Psoas muscle (tissue), 8 donors: ENCODE results near the gene SPIB. TPM values are rescaled to one million over a fixed set of nuclear protein-coding genes. Genes with fewer than 3 reads are reported as not detected.

ENCODE experiments used
- ATAC-seq, 4 donors: fragments of 200-7000 bp; cut with Tn5 transposase; one replicate each; pipeline ENCODE4 v1.9.1; 2020; ENCODE audit warnings: moderate library complexity in 3 of 4, mild to moderate bottlenecking in 2 of 4
- DNase-seq, 2 donors: peaks; one replicate each; pipeline ENCODE4 v3.0.0-alpha.2; 2020
- H3K27ac ChIP-seq: fragments of 200-600 bp; one replicate; pipeline ENCODE4 v1.8.0; 2022
- H3K27me3 ChIP-seq, 3 donors: fragments of 200-600 bp in 1 of 3; one replicate each; pipeline versions ENCODE4 v1.6.1 to v1.8.0; 2013 to 2022; ENCODE audit warnings: low read length in 2 of 3, mild to moderate bottlenecking in 2 of 3, moderate library complexity in 1 of 3; ENCODE audit not compliant: insufficient read depth in 3 of 3
- H3K36me3 ChIP-seq, 2 donors: fragments of 200-600 bp in 1 of 2; one replicate each; pipeline versions ENCODE4 v1.6.1 to v1.8.0; 2013 to 2022; ENCODE audit warnings: low read depth in 1 of 2, mild to moderate bottlenecking in 1 of 2, moderate library complexity in 1 of 2; ENCODE audit not compliant: insufficient read depth in 1 of 2
- H3K4me1 ChIP-seq: fragments of 200-600 bp; one replicate; pipeline ENCODE4 v1.8.0; 2022
- H3K4me3 ChIP-seq: fragments of 200-600 bp; one replicate; pipeline ENCODE4 v1.8.0; 2022; ENCODE audit warnings: mild to moderate bottlenecking
- H3K9me3 ChIP-seq: fragments of 200-600 bp; one replicate; pipeline ENCODE4 v1.8.0; 2022
- WGBS, 3 donors: extraction: QIAGEN DNeasy Blood & Tissue Kit; methylation state at CpG; one replicate each; pipeline versions ENCODE4 v1.1.6 to v1.1.7; 2013; 5-methylcytosine and 5-hydroxymethylcytosine counted together
- intact Hi-C, 2 donors: fragments of 100-400 bp; cut with DNase I; formaldehyde crosslinking; loops; one replicate each; pipeline versions ENCODE4 v1.11.0 to v1.14.2; 2022
- polyA plus RNA-seq, 3 donors: library from polyadenylated mRNA; stranded (reverse); fragments of 200-250 nt; gene quantifications; one replicate each; pipeline ENCODE4 v1.2.3, GENCODE V29; 2013
- total RNA-seq, 4 donors: library from RNA; stranded (reverse); fragmentation: NEBNext Ultra II Directional in 2 of 4; extraction: Animal tissue kit (Norgen Biotek cat#: 25700) in 2 of 4; gene quantifications; one replicate each; pipeline versions ENCODE4 v1.2.1 to v1.2.4, GENCODE V29; 2021 to 2023
- TF ChIP-seq, protein P1 (sequence below): fragments of 200-600 bp; IDR thresholded peaks from one replicate; pipeline ENCODE4 v1.8.0; 2022; ENCODE audit warnings: antibody characterized with exemption
- donor health status: healthy with polysubstance abuse.
- donor health status: DM: no; HTN: no; CAD: no; lungs with moderate emphysema.
- donor health status: Bipolar disorder and iron deficiency.
- donor health status: healthy.
- donor health status: DM: yes; HTN: yes; CAD: no.
- donor health status: DM: no; HTN: no; CAD: no.
- donor health status: DM: no; HTN: no; CAD: no.
- donor health status: DM: yes; HTN: yes; CAD: no.

Gene SPIB
- total and polyA plus RNA-seq, 7 donors = 0.05 to 0.44 (median 0.11) TPM; not detected in 2

DNA sequence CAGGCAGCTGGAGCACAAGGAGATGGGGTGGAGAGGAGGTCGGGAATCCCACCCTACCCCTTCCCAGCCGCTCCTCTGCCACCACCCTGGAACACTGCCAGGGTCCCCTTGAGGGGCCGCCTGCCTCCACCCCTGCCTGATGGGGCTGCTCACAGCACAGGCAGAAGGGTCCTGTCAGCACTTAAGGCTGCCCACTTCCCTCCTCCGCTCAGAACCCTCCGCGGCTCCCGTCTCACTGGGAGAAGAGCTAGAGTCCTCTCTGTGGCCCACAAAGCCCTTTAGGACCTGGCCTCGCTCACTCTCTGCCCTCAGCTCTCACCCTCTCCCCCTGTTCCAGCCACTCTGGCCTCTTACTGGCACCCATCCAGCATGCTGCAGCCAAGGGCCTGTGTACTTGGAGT is 38.0 kb upstream of the SPIB start:
- intact Hi-C loops = no loop called here
- DNase-seq (no peak), ATAC-seq (no peak)
- WGBS, 3 donors = 69 to 81% (median 71%) methylated on average over 8 of the region's 8 CpGs
- H3K36me3 ChIP-seq = peaks cover 0 to 60% of the 10 kb centered on the region in 2 donors
- H3K27ac ChIP-seq = no peak overlapping the region
- H3K4me1 ChIP-seq = peaks cover 11% of the 10 kb centered on the region
- no peak overlapping the region for H3K4me3 ChIP-seq
- H3K9me3 ChIP-seq = no peaks in the 10 kb centered on the region
- no peaks in the 10 kb centered on the region for H3K27me3 ChIP-seq
- TF ChIP-seq, protein P1, sequence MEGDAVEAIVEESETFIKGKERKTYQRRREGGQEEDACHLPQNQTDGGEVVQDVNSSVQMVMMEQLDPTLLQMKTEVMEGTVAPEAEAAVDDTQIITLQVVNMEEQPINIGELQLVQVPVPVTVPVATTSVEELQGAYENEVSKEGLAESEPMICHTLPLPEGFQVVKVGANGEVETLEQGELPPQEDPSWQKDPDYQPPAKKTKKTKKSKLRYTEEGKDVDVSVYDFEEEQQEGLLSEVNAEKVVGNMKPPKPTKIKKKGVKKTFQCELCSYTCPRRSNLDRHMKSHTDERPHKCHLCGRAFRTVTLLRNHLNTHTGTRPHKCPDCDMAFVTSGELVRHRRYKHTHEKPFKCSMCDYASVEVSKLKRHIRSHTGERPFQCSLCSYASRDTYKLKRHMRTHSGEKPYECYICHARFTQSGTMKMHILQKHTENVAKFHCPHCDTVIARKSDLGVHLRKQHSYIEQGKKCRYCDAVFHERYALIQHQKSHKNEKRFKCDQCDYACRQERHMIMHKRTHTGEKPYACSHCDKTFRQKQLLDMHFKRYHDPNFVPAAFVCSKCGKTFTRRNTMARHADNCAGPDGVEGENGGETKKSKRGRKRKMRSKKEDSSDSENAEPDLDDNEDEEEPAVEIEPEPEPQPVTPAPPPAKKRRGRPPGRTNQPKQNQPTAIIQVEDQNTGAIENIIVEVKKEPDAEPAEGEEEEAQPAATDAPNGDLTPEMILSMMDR = no peak

DNA sequence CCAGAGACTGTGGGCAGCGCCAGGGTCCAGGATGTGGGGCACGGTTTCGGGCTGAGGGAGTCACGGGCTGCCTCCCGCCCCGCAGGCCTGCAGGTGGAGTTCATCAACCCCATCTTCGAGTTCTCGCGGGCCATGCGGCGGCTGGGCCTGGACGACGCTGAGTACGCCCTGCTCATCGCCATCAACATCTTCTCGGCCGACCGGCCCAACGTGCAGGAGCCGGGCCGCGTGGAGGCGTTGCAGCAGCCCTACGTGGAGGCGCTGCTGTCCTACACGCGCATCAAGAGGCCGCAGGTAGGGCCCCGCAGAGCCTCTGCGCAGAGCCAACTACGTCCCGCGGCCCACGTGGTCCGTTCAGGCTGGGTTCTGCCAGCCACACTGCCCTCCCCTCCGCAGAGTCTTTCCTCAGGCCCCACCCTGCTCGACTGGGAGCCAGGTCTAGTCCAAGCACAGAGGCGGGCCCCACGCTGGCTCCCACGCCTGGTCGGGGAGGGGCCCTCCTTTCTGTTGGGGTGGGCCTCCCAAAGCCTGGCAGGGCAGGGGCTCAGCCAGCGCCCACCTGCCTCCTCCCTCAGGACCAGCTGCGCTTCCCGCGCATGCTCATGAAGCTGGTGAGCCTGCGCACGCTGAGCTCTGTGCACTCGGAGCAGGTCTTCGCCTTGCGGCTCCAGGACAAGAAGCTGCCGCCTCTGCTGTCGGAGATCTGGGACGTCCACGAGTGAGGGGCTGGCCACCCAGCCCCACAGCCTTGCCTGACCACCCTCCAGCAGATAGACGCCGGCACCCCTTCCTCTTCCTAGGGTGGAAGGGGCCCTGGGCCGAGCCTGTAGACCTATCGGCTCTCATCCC is 36.6 kb upstream of the SPIB start:
- DNase-seq = no peak
- 87 to 92% (median 88%) methylated on average over 52 to 58 of the region's 58 CpGs for WGBS, 3 donors
- intact Hi-C loops = no loop called here

DNA sequence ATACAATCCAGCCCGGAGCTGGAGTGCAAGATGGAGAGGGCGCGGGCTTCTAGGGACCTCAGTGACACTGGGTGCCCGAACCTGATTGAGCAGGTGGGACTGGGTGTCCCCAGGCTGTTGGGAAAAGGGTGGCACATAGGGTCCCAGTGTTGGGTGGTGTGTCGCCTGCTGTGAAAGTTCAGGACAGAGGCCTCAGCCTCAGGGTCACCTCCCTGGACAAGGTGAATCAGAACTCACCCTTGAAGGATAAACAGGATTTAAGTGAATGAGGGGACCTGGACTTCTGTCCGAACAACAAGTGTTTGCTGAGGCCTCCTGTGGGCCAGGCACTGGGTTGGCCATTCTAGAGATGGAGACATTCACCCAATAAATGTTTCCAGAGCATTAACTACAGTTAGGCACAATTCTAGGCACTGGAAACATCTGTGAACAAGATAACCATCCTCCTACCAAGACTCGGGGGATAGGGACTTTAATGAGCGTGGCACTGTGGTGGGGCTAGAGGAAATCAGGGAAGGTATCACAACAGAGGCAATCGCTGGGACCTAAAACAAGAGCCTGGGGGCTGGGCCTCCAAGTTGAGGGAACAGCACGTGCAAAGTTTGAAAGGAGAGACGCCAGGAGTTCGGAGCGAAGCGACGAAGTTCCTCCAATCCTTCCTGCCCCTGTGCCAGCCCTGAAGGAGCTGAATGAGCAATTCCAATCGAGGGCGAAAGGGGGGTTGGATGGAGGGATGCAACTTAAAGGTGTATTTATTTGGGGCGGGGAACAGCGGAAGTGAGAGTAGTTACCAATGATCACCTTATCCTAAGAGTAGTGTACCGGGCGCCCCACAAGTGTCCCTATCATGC is 35.5 kb upstream of the SPIB start:
- Histone ChIP-seq H3K36me3 (peaks cover 0 to 49% of the 10 kb centered on the region in 2 donors), H3K4me1 (peaks cover 8% of the 10 kb centered on the region), H3K27me3 (no peaks in the 10 kb centered on the region), H3K27ac (peak overlapping the region; percentile 79), H3K4me3 (peak overlapping the region; percentile 74), H3K9me3 (no peaks in the 10 kb centered on the region)
- intact Hi-C loops = no loop called here
- DNase-seq (no peak), ATAC-seq (peak in 2 of 4 donors; percentile 0 to 4)
- TF ChIP-seq, protein P1 = no peak
- WGBS, 3 donors = 40 to 51% (median 46%) methylated on average over 21 of the region's 21 CpGs

More for the DNA sequence above, 36.6 kb upstream of the SPIB start:
- Histone ChIP-seq H3K36me3 (peaks cover 0 to 60% of the 10 kb centered on the region in 2 donors), H3K4me1 (peaks cover 8% of the 10 kb centered on the region), H3K9me3 (no peaks in the 10 kb centered on the region), H3K4me3 (no peak overlapping the region), H3K27ac (no peak overlapping the region), H3K27me3 (no peaks in the 10 kb centered on the region)
- ATAC-seq = no peak
- TF ChIP-seq, protein P1 = no peak

DNA sequence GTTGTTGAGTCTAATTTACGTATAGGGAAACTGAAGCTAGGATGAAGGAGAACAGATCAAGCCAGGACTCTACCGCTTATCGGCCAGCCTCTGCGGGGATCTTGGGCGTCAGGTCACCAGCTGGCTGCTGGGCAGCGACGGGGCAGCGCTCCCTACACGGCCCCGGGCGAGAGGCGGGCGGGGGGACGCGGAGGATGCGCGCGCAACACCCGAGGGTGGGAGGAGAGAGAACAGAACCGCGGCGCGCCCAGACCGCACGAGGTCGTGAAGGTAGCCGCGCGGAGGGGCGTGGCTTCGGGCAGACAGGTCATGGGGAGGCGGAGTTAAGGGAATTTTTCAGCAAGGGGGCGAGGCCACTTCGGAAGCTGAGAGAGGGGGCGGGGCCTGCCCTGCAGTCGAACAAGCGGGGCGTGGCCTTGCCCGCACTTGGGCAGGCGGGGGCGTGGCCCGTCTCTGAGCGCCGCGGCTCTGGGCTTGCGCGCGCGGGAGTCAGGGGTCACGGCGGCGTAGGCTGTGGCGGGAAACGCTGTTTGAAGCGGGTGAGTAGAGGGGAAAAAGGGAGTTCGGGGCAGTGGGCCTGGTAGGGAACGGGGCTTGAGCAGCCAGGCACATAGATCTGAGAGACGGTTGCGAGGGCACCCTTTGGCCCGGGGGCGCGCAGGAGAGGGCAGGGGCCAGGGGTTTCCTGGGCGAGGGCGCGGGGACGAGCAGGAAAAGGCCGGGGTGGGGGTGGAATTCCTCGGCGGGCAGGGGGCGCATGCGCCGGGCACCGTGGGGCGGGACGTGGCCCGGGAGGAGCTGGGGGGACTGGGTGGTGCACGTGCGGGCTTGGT is 34.7 kb upstream of the SPIB start, which contains the start of gene POLD1:
TSS of gene POLD1 (plus strand) at position 496 of the 833 bp plus-strand sequence. CDS start 14,505 bp downstream, outside the sequence.
- H3K4me1 ChIP-seq = peaks cover 8% of the 10 kb centered on the region
- peak; percentile 93 to 97 (median 96) for ATAC-seq
- intact Hi-C loops = no loop called here
- DNase-seq = peak; percentile 98
- peak within 1 kb of the TSS; percentile 74 for H3K4me3 ChIP-seq
- peaks cover 0 to 41% of the 10 kb centered on the region in 2 donors for H3K36me3 ChIP-seq
- H3K9me3 ChIP-seq = no peaks in the 10 kb centered on the region
- H3K27me3 ChIP-seq = no peaks in the 10 kb centered on the region
- TF ChIP-seq, protein P1 = no peak
- WGBS, 3 donors = 0 to 1% (median 0%) methylated on average over 57 to 78 of the region's 78 CpGs
- H3K27ac ChIP-seq = peak within 1 kb of the TSS; percentile 79
